Retinal pigment epithelial cell (primary cell): ENCODE measurements around the gene COL1A1.

Experiments
- DNase-seq: peaks from one replicate; pipeline ENCODE4 v3.0.0-alpha.2; 2010; ENCODE audit warnings: low read depth
- H3K4me3 ChIP-seq: 2 replicates; pipeline ENCODE4 v1.5.1; 2011; ENCODE audit warnings: mild to moderate bottlenecking, low read length, control low read depth, moderate library complexity
- CTCF ChIP-seq: conservative IDR thresholded peaks from 2 replicates; pipeline ENCODE4 v1.5.1; 2011; ENCODE audit warnings: low read depth, low read length, control low read depth, inconsistent platforms

Gene COL1A1

GRCh38 chr17:50237901-50238300, 36.5 kb upstream of the COL1A1 start:
- H3K4me3 ChIP-seq: no peak overlapping the region
- DNase-seq: no peak
- TF ChIP-seq CTCF: no peak

GRCh38 chr17:50234581-50234980, 33.1 kb upstream of the COL1A1 start:
- no peak overlapping the region for H3K4me3 ChIP-seq
- no peak for TF ChIP-seq CTCF
- no peak for DNase-seq

- no peak for TF ChIP-seq CTCF
- no peak for DNase-seq
These were observed 24.3 kb upstream of the COL1A1 start for GRCh38 chr17:50225701-50226240.

GRCh38 chr17:50222922-50223321, 21.5 kb upstream of the COL1A1 start:
- DNase-seq: no peak
- no peak overlapping the region for H3K4me3 ChIP-seq
- no peak for TF ChIP-seq CTCF

More at GRCh38 chr17:50225701-50226240, 24.3 kb upstream of the COL1A1 start:
- no peak overlapping the region for H3K4me3 ChIP-seq

GRCh38 chr17:50221864-50222545, 20.6 kb upstream of the COL1A1 start:
- H3K4me3 ChIP-seq: no peak overlapping the region
- TF ChIP-seq CTCF: no peak
- DNase-seq: no peak

- no peak for DNase-seq
- no peak overlapping the region for H3K4me3 ChIP-seq
These were observed 19.9 kb upstream of the COL1A1 start for GRCh38 chr17:50221266-50221863.

More at GRCh38 chr17:50221266-50221863, 19.9 kb upstream of the COL1A1 start:
- no peak for TF ChIP-seq CTCF
